HepG2 (cell line): ENCODE results near the gene HLCS. TPM values are rescaled to one million over a fixed set of nuclear protein-coding genes. Genes with fewer than 3 reads are reported as not detected.
A peak's percentile ranks its signal among the peaks of the same experiment; 100 is the strongest.

Experiments used
- ATAD3A ChIP-seq: sonication (generic); formaldehyde crosslinking; IDR thresholded peaks from 2 replicates; pipeline ENCODE4 v1.4.0; 2020; ENCODE audit warnings: missing genetic modification reagents
- CREM ChIP-seq, 2 experiments: sonication (generic) in 1 of 2; formaldehyde crosslinking in 1 of 2; IDR thresholded peaks; 2 replicates each; pipeline versions ENCODE4 v1.4.0 to v1.6.1; 2016 to 2020; ENCODE audit warnings: antibody characterized with exemption in 1 of 2, mild to moderate bottlenecking in 1 of 2, missing genetic modification reagents in 1 of 2
- HCFC1 ChIP-seq: fragments of 150-350 bp; IDR thresholded peaks from 2 replicates; pipeline ENCODE4 v1.6.1; 2014; ENCODE audit warnings: low read depth, low read length
- HDAC1 ChIP-seq: sonication (generic); formaldehyde crosslinking; IDR thresholded peaks from 2 replicates; pipeline ENCODE4 v1.5.1; 2020; ENCODE audit warnings: mild to moderate bottlenecking, missing genetic modification reagents
- PHF5A ChIP-seq: IDR thresholded peaks from one replicate; pipeline ENCODE4 v1.6.1; 2018; ENCODE audit warnings: low read depth, missing genetic modification reagents; ENCODE audit not compliant: unreplicated experiment
- SAP130 ChIP-seq: IDR thresholded peaks from 2 replicates; pipeline ENCODE4 v1.6.1; 2016; ENCODE audit warnings: low read depth
- SKI ChIP-seq: fragments of 450-650 bp; IDR thresholded peaks from one replicate; pipeline ENCODE4 v1.6.1; 2018; ENCODE audit warnings: mild to moderate bottlenecking; ENCODE audit not compliant: partially characterized antibody
- SMARCE1 ChIP-seq: fragments of 450-650 bp; IDR thresholded peaks from 2 replicates; pipeline ENCODE4 v1.6.1; 2017; ENCODE audit warnings: borderline replicate concordance
- ZNF136 ChIP-seq: sonication (generic); formaldehyde crosslinking; IDR thresholded peaks from 2 replicates; pipeline ENCODE4 v1.8.1; 2022; ENCODE audit warnings: low read depth, mild to moderate bottlenecking, moderate library complexity, missing genetic modification reagents
- ZNF484 ChIP-seq: sonication (generic); formaldehyde crosslinking; IDR thresholded peaks from 2 replicates; pipeline ENCODE4 v1.5.1; 2020; ENCODE audit warnings: mild to moderate bottlenecking, low read depth, missing genetic modification reagents, borderline replicate concordance
- ZNF7 ChIP-seq: IDR thresholded peaks from 2 replicates; pipeline ENCODE4 v1.6.1; 2016; ENCODE audit warnings: missing biosample characterization, missing genetic modification reagents
- ZNF780A ChIP-seq: sonication (generic); formaldehyde crosslinking; IDR thresholded peaks from 2 replicates; pipeline ENCODE4 v1.8.0; 2022; ENCODE audit warnings: mild to moderate bottlenecking, missing genetic modification reagents, moderate library complexity
- ZSCAN29 ChIP-seq: sonication (generic); formaldehyde crosslinking; conservative IDR thresholded peaks from 2 replicates; pipeline ENCODE4 v1.4.0; 2020; ENCODE audit warnings: mild to moderate bottlenecking, missing genetic modification reagents
- polyA plus RNA-seq, 8 experiments: library from polyadenylated mRNA; depleted of rRNA in 3 of 8; stranded (reverse) in 7 of 8; unstranded in 1 of 8; fragments of >200 nt; fragmentation: Illumina TruSeq in 4 of 8; extraction: Trizol in 4 of 8; gene quantifications; 2 replicates each; pipeline versions ENCODE4 v1.2.1 to v1.2.3, GENCODE V29; 2011 to 2016; ENCODE audit warnings: low read depth in 4 of 8, missing spikeins in 1 of 8, mixed read lengths in 1 of 8; ENCODE audit not compliant: insufficient read depth in 1 of 8
- total RNA-seq, 5 experiments: library from RNA; depleted of rRNA; stranded (reverse); fragments of >200 nt; fragmentation: Illumina TruSeq; extraction: Trizol; gene quantifications; 2 replicates each; pipeline ENCODE4 v1.2.3, GENCODE V29; 2016; ENCODE audit warnings: low read depth in 1 of 5
- TF ChIP-seq, protein P1 (sequence below): IDR thresholded peaks from 2 replicates; pipeline ENCODE4 v1.6.1; 2012; ENCODE audit warnings: low read length, improper control_type of control experiment
- TF ChIP-seq, protein P2 (sequence below): sonication (generic); formaldehyde crosslinking; IDR thresholded peaks from 2 replicates; pipeline ENCODE4 v1.4.0; 2020; ENCODE audit warnings: missing genetic modification reagents, borderline replicate concordance
- TF ChIP-seq, protein P3 (sequence below): sonication (generic); formaldehyde crosslinking; IDR thresholded peaks from 2 replicates; pipeline ENCODE4 v1.5.0; 2020; ENCODE audit warnings: missing genetic modification reagents
- TF ChIP-seq, protein P4 (sequence below): sonication (generic); formaldehyde crosslinking; IDR thresholded peaks from 2 replicates; pipeline ENCODE4 v1.4.0; 2020; ENCODE audit warnings: missing genetic modification reagents
- TF ChIP-seq, protein P5 (sequence below): IDR thresholded peaks from 2 replicates; pipeline ENCODE4 v1.6.1; 2016; ENCODE audit warnings: missing biosample characterization, missing genetic modification reagents, low read depth

The HLCS gene
- total and polyA plus RNA-seq, 2 of the 13 experiments (the other 11 are each of a cell fraction or from before 2014, with no cell fraction given) = 7.9 to 12.3 TPM

DNA sequence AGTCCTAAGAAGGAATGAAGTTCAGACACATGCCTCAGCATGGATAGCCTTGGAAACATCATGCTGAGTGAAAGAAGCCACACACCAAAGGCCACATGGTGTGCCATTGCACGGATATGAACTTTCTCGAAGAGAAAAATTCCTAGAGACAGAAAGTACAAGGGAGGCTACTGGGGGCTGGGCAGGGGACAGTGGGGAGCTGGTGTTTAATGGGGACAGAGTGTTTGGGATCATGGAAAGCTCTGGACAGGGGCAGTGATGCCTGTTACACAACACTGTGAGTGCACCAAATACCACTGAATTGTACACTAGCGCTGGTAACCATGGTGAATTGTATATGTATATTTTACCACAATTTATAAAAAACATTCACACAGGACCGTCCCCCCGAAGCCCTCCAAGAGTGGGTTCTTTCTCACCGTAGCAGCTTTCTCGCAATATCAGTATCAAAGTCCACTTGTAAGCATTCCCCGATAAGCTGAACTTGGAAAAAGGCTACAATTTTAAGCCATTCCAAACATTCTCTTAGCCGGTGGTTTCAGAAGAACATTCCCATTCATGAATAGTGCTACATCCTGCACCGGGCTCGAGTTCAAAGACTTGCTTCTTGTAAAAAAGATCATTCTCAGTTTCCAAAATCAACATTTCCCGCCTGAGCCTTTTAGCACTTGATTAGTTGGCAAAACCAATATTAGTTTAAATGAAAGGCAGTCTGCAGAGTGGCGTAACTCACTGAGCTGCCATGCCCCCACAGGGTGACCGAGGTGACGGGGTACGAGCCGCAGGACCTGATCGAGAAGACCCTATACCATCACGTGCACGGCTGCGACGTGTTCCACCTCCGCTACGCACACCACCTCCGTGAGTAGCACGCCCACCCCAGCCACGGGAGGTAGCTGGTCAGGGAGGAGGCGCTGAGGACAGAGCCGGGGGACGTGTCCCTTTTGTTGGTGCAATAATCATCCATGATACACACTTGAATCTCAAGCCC, 235.9 kb downstream of the HLCS start (continued):
- TF ChIP-seq, protein P1, sequence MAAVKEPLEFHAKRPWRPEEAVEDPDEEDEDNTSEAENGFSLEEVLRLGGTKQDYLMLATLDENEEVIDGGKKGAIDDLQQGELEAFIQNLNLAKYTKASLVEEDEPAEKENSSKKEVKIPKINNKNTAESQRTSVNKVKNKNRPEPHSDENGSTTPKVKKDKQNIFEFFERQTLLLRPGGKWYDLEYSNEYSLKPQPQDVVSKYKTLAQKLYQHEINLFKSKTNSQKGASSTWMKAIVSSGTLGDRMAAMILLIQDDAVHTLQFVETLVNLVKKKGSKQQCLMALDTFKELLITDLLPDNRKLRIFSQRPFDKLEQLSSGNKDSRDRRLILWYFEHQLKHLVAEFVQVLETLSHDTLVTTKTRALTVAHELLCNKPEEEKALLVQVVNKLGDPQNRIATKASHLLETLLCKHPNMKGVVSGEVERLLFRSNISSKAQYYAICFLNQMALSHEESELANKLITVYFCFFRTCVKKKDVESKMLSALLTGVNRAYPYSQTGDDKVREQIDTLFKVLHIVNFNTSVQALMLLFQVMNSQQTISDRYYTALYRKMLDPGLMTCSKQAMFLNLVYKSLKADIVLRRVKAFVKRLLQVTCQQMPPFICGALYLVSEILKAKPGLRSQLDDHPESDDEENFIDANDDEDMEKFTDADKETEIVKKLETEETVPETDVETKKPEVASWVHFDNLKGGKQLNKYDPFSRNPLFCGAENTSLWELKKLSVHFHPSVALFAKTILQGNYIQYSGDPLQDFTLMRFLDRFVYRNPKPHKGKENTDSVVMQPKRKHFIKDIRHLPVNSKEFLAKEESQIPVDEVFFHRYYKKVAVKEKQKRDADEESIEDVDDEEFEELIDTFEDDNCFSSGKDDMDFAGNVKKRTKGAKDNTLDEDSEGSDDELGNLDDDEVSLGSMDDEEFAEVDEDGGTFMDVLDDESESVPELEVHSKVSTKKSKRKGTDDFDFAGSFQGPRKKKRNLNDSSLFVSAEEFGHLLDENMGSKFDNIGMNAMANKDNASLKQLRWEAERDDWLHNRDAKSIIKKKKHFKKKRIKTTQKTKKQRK = no peak
- TF ChIP-seq SKI (peak; percentile 57), ZNF7 (no peak), CREM (IDR thresholded peaks at IDR 0.05) (peak; percentile 84), CREM (CRISPR knock-in tag; IDR thresholded peaks at IDR 0.05) (no peak), SAP130 (CRISPR knock-in tag) (peak; percentile 54), HCFC1 (no peak), SMARCE1 (no peak), ZNF780A (CRISPR knock-in tag) (no peak), PHF5A (peak; percentile 49), ATAD3A (no peak), HDAC1 (0 out of 2 replicates have a peak, but pooled peaks have one; percentile 15), ZNF136 (CRISPR knock-in tag) (no peak), ZNF484 (CRISPR knock-in tag) (no peak), ZSCAN29 (peak; percentile 43; the same call in 1 of the 2 replicates)
- TF ChIP-seq, protein P2, sequence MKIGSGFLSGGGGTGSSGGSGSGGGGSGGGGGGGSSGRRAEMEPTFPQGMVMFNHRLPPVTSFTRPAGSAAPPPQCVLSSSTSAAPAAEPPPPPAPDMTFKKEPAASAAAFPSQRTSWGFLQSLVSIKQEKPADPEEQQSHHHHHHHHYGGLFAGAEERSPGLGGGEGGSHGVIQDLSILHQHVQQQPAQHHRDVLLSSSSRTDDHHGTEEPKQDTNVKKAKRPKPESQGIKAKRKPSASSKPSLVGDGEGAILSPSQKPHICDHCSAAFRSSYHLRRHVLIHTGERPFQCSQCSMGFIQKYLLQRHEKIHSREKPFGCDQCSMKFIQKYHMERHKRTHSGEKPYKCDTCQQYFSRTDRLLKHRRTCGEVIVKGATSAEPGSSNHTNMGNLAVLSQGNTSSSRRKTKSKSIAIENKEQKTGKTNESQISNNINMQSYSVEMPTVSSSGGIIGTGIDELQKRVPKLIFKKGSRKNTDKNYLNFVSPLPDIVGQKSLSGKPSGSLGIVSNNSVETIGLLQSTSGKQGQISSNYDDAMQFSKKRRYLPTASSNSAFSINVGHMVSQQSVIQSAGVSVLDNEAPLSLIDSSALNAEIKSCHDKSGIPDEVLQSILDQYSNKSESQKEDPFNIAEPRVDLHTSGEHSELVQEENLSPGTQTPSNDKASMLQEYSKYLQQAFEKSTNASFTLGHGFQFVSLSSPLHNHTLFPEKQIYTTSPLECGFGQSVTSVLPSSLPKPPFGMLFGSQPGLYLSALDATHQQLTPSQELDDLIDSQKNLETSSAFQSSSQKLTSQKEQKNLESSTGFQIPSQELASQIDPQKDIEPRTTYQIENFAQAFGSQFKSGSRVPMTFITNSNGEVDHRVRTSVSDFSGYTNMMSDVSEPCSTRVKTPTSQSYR = peak; percentile 44; the same call in 1 of the 2 replicates
- TF ChIP-seq, protein P3, sequence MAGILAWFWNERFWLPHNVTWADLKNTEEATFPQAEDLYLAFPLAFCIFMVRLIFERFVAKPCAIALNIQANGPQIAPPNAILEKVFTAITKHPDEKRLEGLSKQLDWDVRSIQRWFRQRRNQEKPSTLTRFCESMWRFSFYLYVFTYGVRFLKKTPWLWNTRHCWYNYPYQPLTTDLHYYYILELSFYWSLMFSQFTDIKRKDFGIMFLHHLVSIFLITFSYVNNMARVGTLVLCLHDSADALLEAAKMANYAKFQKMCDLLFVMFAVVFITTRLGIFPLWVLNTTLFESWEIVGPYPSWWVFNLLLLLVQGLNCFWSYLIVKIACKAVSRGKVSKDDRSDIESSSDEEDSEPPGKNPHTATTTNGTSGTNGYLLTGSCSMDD = no peak
- TF ChIP-seq, protein P4, sequence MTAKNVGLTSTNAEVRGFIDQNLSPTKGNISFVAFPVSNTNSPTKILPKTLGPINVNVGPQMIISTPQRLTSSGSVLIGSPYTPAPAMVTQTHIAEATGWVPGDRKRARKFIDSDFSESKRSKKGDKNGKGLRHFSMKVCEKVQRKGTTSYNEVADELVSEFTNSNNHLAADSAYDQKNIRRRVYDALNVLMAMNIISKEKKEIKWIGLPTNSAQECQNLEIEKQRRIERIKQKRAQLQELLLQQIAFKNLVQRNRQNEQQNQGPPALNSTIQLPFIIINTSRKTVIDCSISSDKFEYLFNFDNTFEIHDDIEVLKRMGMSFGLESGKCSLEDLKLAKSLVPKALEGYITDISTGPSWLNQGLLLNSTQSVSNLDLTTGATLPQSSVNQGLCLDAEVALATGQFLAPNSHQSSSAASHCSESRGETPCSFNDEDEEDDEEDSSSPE (CRISPR knock-in tag) = peak; percentile 65; the same call in 1 of the 2 replicates
- TF ChIP-seq, protein P5, sequence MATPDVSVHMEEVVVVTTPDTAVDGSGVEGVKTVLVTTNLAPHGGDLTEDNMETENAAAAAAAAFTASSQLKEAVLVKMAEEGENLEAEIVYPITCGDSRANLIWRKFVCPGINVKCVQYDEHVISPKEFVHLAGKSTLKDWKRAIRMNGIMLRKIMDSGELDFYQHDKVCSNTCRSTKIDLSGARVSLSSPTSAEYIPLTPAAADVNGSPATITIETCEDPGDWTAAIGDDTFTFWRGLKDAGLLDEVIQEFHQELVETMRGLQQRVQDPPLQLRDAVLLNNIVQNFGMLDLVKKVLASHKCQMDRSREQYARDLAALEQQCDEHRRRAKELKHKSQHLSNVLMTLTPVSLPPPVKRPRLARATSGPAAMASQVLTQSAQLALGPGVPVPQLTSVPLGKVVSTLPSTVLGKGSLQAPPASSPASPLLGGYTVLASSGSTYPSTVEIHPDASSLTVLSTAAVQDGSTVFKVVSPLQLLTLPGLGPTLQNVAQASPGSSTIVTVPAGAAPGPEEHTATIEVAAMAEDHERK (CRISPR knock-in tag) = no peak
